OCI-LY3 (cell line): ENCODE data around the gene NFYC.

Source experiments
- CTCF ChIP-seq: fragments of 200-600, 300-600 bp; sonication (generic); IDR thresholded peaks from 2 replicates; pipeline ENCODE4 v1.5.1; 2014; ENCODE audit warnings: antibody characterized with exemption, low read length, low read depth
- EZH2phosphoT487 ChIP-seq: fragments of 200-600 bp; shearing (Covaris generic); IDR thresholded peaks from 2 replicates; pipeline ENCODE4 v1.6.1; 2018; ENCODE audit warnings: antibody characterized with exemption, mixed run types, low read depth

GRCh38 chr1:40738831-40739230, 47.3 kb downstream of the NFYC start:
- TF ChIP-seq CTCF (no peak), EZH2phosphoT487 (no peak)
